ENCODE data around the gene YARS2. TPM values are rescaled to one million over a fixed set of nuclear protein-coding genes. Genes with fewer than 3 reads are reported as not detected.

The YARS2 gene
- total and polyA plus RNA-seq, 9 of the 15 experiments (the other 6 are each of a cell fraction or from before 2014, with no cell fraction given): 15.2 to 40.9 (median 28.7) TPM

- TF ChIP-seq ESRRA (IDR thresholded peaks at IDR 0.05; ENCODE audit: borderline replicate concordance, low read depth): no peak
- no peak for TF ChIP-seq HLTF (IDR thresholded peaks at IDR 0.05)
- TF ChIP-seq NR2C1 (IDR thresholded peaks at IDR 0.05): no peak
- no peak for TF ChIP-seq NR2C1 (tag; IDR thresholded peaks at IDR 0.05)
- no peak for TF ChIP-seq TAF15 (IDR thresholded peaks at IDR 0.05; ENCODE audit: low read depth, low read length)
- TF ChIP-seq NELFE (IDR thresholded peaks at IDR 0.05; ENCODE audit: insufficient read depth, insufficient read length): no peak
- no peak for TF ChIP-seq ZFP1 (CRISPR knock-in tag; IDR thresholded peaks at IDR 0.05)
- no peak for TF ChIP-seq SMAD4 (CRISPR knock-in tag; conservative IDR thresholded peaks at IDR 0.05)
- no peak for TF ChIP-seq POLR2AphosphoS2 (IDR thresholded peaks at IDR 0.05; ENCODE audit: low read length)
- no peak for TF ChIP-seq NCOA1 (IDR thresholded peaks at IDR 0.05; ENCODE audit: low read depth)
- TF ChIP-seq TBP (optimal IDR thresholded peaks at IDR 0.05; ENCODE audit: low read depth, low read length): no peak
- TF ChIP-seq DIDO1 (tag; IDR thresholded peaks at IDR 0.05; ENCODE audit: low read depth): no peak
- TF ChIP-seq BRD4 (IDR thresholded peaks at IDR 0.05): no peak
- TF ChIP-seq CHCHD3 (CRISPR knock-in tag; IDR thresholded peaks at IDR 0.05): no peak
- no peak for TF ChIP-seq FOXP4 (CRISPR knock-in tag; IDR thresholded peaks at IDR 0.05; ENCODE audit: borderline replicate concordance)
- TF ChIP-seq ZNF696 (CRISPR knock-in tag; conservative IDR thresholded peaks at IDR 0.05): no peak
- Histone ChIP-seq H3K9me3 (replicated peaks; ENCODE audit: control insufficient read depth, insufficient read depth, low read depth, low read length) (no peaks in the 10 kb centered on the region), H3K9ac (ENCODE audit: insufficient read depth in 1 of 2, low read depth in 2 of 2, low read length in 2 of 2) (no peak overlapping the region; a peak in 1 of 4 replicates), H3K9me1 (ENCODE audit: control insufficient read depth, insufficient read depth, low read length) (no peaks in the 10 kb centered on the region), H3K27ac (ENCODE audit: extremely low read depth, low read depth, low read length) (peak overlapping the region; percentile 22; the same call in 1 of the 3 replicates), H3K27me3 (ENCODE audit: control insufficient read depth in 2 of 2, insufficient read depth in 2 of 2, low read length in 2 of 2) (no peaks in the 10 kb centered on the region), H3K4me3 (no peak overlapping the region), H3K36me3 (ENCODE audit: control insufficient read depth, insufficient read depth, low read length) (peaks cover 33% of the 10 kb centered on the region; the same call in 2 of the 3 replicates), H2AFZ (ENCODE audit: low read depth, low read length) (no peak overlapping the region), H3K4me2 (ENCODE audit: insufficient read depth, low read length) (peak overlapping the region; percentile 9; the same call in 1 of the 2 replicates), H4K20me1 (replicated peaks; ENCODE audit: control insufficient read depth, insufficient read depth, low read length) (no peaks in the 10 kb centered on the region), H3K4me1 (replicated peaks in 1 of 2; ENCODE audit: control insufficient read depth in 2 of 2, insufficient read depth in 2 of 2, low read length in 2 of 2) (peaks cover 0 to 12% of the 10 kb centered on the region in 2 experiments; a peak in 3 of 5 replicates), H3K79me2 (ENCODE audit: control insufficient read depth, insufficient read depth, low read length) (0 out of 3 replicates have a peak, but pooled peaks cover 8% of the 10 kb centered on the region)
- POLR2A ChIA-PET: interaction anchor here (0.7 to 1.5 kb wide), 4 partner anchors 16 to 215 kb away, joined by 3 to 5 read pairs (median 3); partner anchors contain the start of gene YARS2
- no TSS peak for BruUV-seq (replicated peaks)
- in situ Hi-C loops (cut with MboI): no loop called here
- intact Hi-C loops (cut with micrococcal nuclease): no loop called here
- no peak for DNase-seq (ENCODE audit: extremely low read depth in 1 of 4, low spot score in 3 of 4)
- CTCF ChIA-PET (ENCODE audit: low intra/inter-chr PET ratio): interaction anchor here (0.5 kb wide), 1 partner anchor 256 kb away, joined by 6 read pairs; no protein-coding TSS in a partner anchor
- no peak for FAIRE-seq
- ATAC-seq: no peak
Observed at GRCh38 chr12:32705783-32706182, 49.9 kb downstream of the YARS2 start.

Data from K562 (cell line).